H9 (cell line): Measurements from ENCODE around the gene TMEM92. TPM values are rescaled to one million over a fixed set of nuclear protein-coding genes. Genes with fewer than 3 reads are reported as not detected.

Experiments
- DNase-seq: peaks from one replicate; pipeline ENCODE4 v3.0.0-alpha.2; 2017
- H2AFZ ChIP-seq: one replicate; pipeline ENCODE4 v1.6.1; 2013; ENCODE audit warnings: mild to moderate bottlenecking, low read length, control low read depth, moderate library complexity
- H2AK5ac ChIP-seq: 2 replicates; pipeline ENCODE4 v1.6.1; 2013; ENCODE audit warnings: low read length, control low read depth, mixed read lengths; ENCODE audit not compliant: insufficient read length
- H2BK120ac ChIP-seq: one replicate; pipeline ENCODE4 v1.6.1; 2013; ENCODE audit warnings: low read depth, mild to moderate bottlenecking, low read length, control low read depth, inconsistent platforms; ENCODE audit not compliant: poor library complexity, severe bottlenecking
- H2BK12ac ChIP-seq: 2 replicates; pipeline ENCODE4 v1.6.1; 2013; ENCODE audit warnings: low read length, control low read depth, mixed read lengths, low read depth; ENCODE audit not compliant: insufficient read length
- H2BK15ac ChIP-seq: 2 replicates; pipeline ENCODE4 v1.6.1; 2013; ENCODE audit warnings: low read depth, low read length, control low read depth
- H2BK20ac ChIP-seq: one replicate; pipeline ENCODE4 v1.6.1; 2013; ENCODE audit warnings: low read depth, mild to moderate bottlenecking, low read length, control low read depth, inconsistent platforms; ENCODE audit not compliant: poor library complexity, severe bottlenecking
- H2BK5ac ChIP-seq: 2 replicates; pipeline ENCODE4 v1.6.1; 2013; ENCODE audit warnings: low read length, control low read depth, mixed read lengths; ENCODE audit not compliant: insufficient read length
- H3K14ac ChIP-seq: 2 replicates; pipeline ENCODE4 v1.6.1; 2013; ENCODE audit warnings: low read length, control low read depth; ENCODE audit not compliant: insufficient read depth
- H3K18ac ChIP-seq: 2 replicates; pipeline ENCODE4 v1.6.1; 2013; ENCODE audit warnings: low read depth, mild to moderate bottlenecking, mixed read lengths, low read length, control low read depth; ENCODE audit not compliant: insufficient read length
- H3K23ac ChIP-seq: 2 replicates; pipeline ENCODE4 v1.6.1; 2013; ENCODE audit warnings: low read length, control low read depth, mixed read lengths, low read depth; ENCODE audit not compliant: insufficient read length
- H3K23me2 ChIP-seq: 2 replicates; pipeline ENCODE4 v1.6.1; 2013; ENCODE audit warnings: low read depth, mild to moderate bottlenecking, mixed read lengths, low read length, control low read depth; ENCODE audit not compliant: insufficient read length, poor library complexity, severe bottlenecking
- H3K27ac ChIP-seq: 2 replicates; pipeline ENCODE4 v1.5.1; 2013; ENCODE audit warnings: low read length, control low read depth, mixed read lengths, low read depth; ENCODE audit not compliant: insufficient read length
- H3K27me3 ChIP-seq: 2 replicates; pipeline ENCODE4 v1.6.1; 2013; ENCODE audit warnings: low read length, control low read depth, inconsistent platforms; ENCODE audit not compliant: insufficient read depth
- H3K4ac ChIP-seq: 2 replicates; pipeline ENCODE4 v1.6.1; 2013; ENCODE audit warnings: low read depth, mild to moderate bottlenecking, control low read depth, inconsistent platforms, low read length, moderate library complexity
- H3K4me1 ChIP-seq: 2 replicates; pipeline ENCODE4 v1.6.1; 2013; ENCODE audit warnings: low read length, control low read depth, inconsistent platforms; ENCODE audit not compliant: insufficient read depth
- H3K4me2 ChIP-seq: 2 replicates; pipeline ENCODE4 v1.6.1; 2013; ENCODE audit warnings: low read length, control low read depth, mixed read lengths; ENCODE audit not compliant: insufficient read length, insufficient read depth
- H3K56ac ChIP-seq: 2 replicates; pipeline ENCODE4 v1.6.1; 2013; ENCODE audit warnings: low read depth, mild to moderate bottlenecking, mixed read lengths, low read length, control low read depth; ENCODE audit not compliant: insufficient read length
- H3K79me1 ChIP-seq: 2 replicates; pipeline ENCODE4 v1.6.1; 2013; ENCODE audit warnings: low read depth, mild to moderate bottlenecking, moderate library complexity, low read length, control low read depth, inconsistent platforms; ENCODE audit not compliant: insufficient read depth, poor library complexity, severe bottlenecking
- H3K79me2 ChIP-seq: 2 replicates; pipeline ENCODE4 v1.6.1; 2013; ENCODE audit warnings: low read length, control low read depth, inconsistent platforms; ENCODE audit not compliant: insufficient read depth
- H3K9ac ChIP-seq: 2 replicates; pipeline ENCODE4 v1.6.1; 2013; ENCODE audit warnings: low read length, control low read depth, mixed read lengths; ENCODE audit not compliant: insufficient read length; ENCODE audit errors: extremely low read depth
- H3K9me3 ChIP-seq: one replicate; pipeline ENCODE4 v1.6.1; 2013; ENCODE audit warnings: low read depth, low read length, inconsistent platforms; ENCODE audit not compliant: control insufficient read depth
- H3T11ph ChIP-seq: one replicate; pipeline ENCODE4 v1.6.1; 2013; ENCODE audit warnings: mild to moderate bottlenecking, low read length, control low read depth, inconsistent platforms
- H4K20me1 ChIP-seq: one replicate; pipeline ENCODE4 v1.6.1; 2013; ENCODE audit not compliant: control insufficient read depth, insufficient read length, insufficient read depth
- H4K5ac ChIP-seq: 2 replicates; pipeline ENCODE4 v1.6.1; 2013; ENCODE audit warnings: low read depth, mild to moderate bottlenecking, mixed read lengths, low read length, control low read depth; ENCODE audit not compliant: insufficient read length
- H4K8ac ChIP-seq: replicated peaks from 2 replicates; pipeline ENCODE4 v1.6.1; 2013; ENCODE audit warnings: low read length, control low read depth, mixed read lengths, low read depth; ENCODE audit not compliant: insufficient read length
- H4K91ac ChIP-seq: 2 replicates; pipeline ENCODE4 v1.6.1; 2013; ENCODE audit warnings: low read depth, mild to moderate bottlenecking, moderate library complexity, mixed read lengths, low read length, control low read depth; ENCODE audit not compliant: insufficient read length
- H3K27ac Mint-ChIP-seq, 3 experiments: 2 replicates in 2 of 3; 3 replicates in 1 of 3; pipeline ENCODE4 v1.8.0; 2020 to 2021; ENCODE audit warnings: mixed read lengths in 3 of 3, mild to moderate bottlenecking in 1 of 3, moderate library complexity in 1 of 3
- H3K27me3 Mint-ChIP-seq: 2 replicates; pipeline ENCODE4 v1.8.0; 2021; ENCODE audit warnings: low read depth, mild to moderate bottlenecking, moderate library complexity, mixed read lengths
- H3K36me3 Mint-ChIP-seq, 3 experiments: 2 replicates in 2 of 3; 3 replicates in 1 of 3; pipeline ENCODE4 v1.8.0; 2020 to 2021; ENCODE audit warnings: low read depth in 3 of 3, mixed read lengths in 3 of 3; ENCODE audit not compliant: insufficient read depth in 1 of 3
- H3K4me1 Mint-ChIP-seq, 2 experiments: 2 replicates each; pipeline ENCODE4 v1.8.0; 2020; ENCODE audit warnings: mixed read lengths in 2 of 2
- H3K4me3 Mint-ChIP-seq, 2 experiments: 2 replicates in 1 of 2; 3 replicates in 1 of 2; pipeline ENCODE4 v1.8.0; 2020 to 2021; ENCODE audit warnings: mild to moderate bottlenecking in 2 of 2, mixed read lengths in 2 of 2, moderate library complexity in 1 of 2
- H3K9me3 Mint-ChIP-seq, 2 experiments: 2 replicates in 1 of 2; 3 replicates in 1 of 2; pipeline ENCODE4 v1.8.0; 2020; ENCODE audit warnings: mild to moderate bottlenecking in 2 of 2, mixed read lengths in 2 of 2, moderate library complexity in 1 of 2
- total RNA-seq: library from RNA; stranded (reverse); gene quantifications from 2 replicates; pipeline ENCODE4 v1.2.1, GENCODE V29; 2021
- TF ChIP-seq, protein P1 (sequence below): fragments of 200-600 bp; sonication (generic); conservative IDR thresholded peaks from 3 replicates; pipeline ENCODE4 v1.8.0; 2021; ENCODE audit warnings: antibody characterized with exemption, mild to moderate bottlenecking

The TMEM92 gene
- total RNA-seq, 1 experiment from 2014 or later, result 10.9 TPM

DNA sequence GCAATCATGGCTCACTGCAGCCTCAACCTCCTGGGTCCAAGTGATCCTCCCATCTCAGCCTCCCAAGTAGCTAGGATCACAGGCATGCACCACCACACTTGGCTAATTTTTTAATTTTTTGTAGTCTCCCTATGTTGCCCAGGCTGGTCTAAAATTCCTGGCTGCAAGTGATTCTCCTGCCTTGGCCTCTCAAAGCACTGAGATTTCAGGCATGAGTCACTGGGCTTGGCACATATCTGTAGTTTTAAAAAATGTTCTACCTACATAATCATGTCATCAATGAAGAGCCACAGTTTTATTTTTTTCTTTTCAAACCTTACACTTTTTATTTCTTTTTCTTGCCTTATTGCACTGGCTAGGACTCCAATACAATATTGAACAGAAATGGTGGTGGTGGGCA lies 39.7 kb upstream of the TMEM92 start:
- no peak overlapping the region for H4K91ac ChIP-seq
- no peaks in the 10 kb centered on the region for H3K4me1 Mint-ChIP-seq
- no peak overlapping the region for H2BK120ac ChIP-seq

More for the DNA sequence above, 39.7 kb upstream of the TMEM92 start:
- H3K14ac ChIP-seq, result no peak overlapping the region
- no peak overlapping the region for H4K5ac ChIP-seq
- peaks cover 41% of the 10 kb centered on the region for H3K27me3 Mint-ChIP-seq
- H3K27ac ChIP-seq, result no peak overlapping the region
- DNase-seq, result no peak
- peaks cover 11 to 16% of the 10 kb centered on the region in 2 experiments for H3K9me3 Mint-ChIP-seq
- H3K23me2 ChIP-seq, result no peaks in the 10 kb centered on the region
- no peak overlapping the region for H3K18ac ChIP-seq
- H3T11ph ChIP-seq, result no peak overlapping the region
- H2BK5ac ChIP-seq, result no peak overlapping the region
- no peak overlapping the region for H3K4ac ChIP-seq
- H2BK15ac ChIP-seq, result no peak overlapping the region
- no peaks in the 10 kb centered on the region for H3K27me3 ChIP-seq
- no peak overlapping the region for H2BK20ac ChIP-seq
- H2AK5ac ChIP-seq, result no peak overlapping the region
- no peaks in the 10 kb centered on the region for H3K4me1 ChIP-seq
- no peak overlapping the region for H3K4me3 Mint-ChIP-seq
- H3K23ac ChIP-seq, result no peak overlapping the region
- H3K56ac ChIP-seq, result no peak overlapping the region
- H2AFZ ChIP-seq, result no peak overlapping the region
- no peaks in the 10 kb centered on the region for H3K36me3 Mint-ChIP-seq
- H4K20me1 ChIP-seq, result no peaks in the 10 kb centered on the region
- H3K27ac Mint-ChIP-seq, result no peak overlapping the region
- H3K9me3 ChIP-seq, result no peaks in the 10 kb centered on the region
- no peak overlapping the region for H2BK12ac ChIP-seq
- H3K9ac ChIP-seq, result no peak overlapping the region
- TF ChIP-seq, protein P1, sequence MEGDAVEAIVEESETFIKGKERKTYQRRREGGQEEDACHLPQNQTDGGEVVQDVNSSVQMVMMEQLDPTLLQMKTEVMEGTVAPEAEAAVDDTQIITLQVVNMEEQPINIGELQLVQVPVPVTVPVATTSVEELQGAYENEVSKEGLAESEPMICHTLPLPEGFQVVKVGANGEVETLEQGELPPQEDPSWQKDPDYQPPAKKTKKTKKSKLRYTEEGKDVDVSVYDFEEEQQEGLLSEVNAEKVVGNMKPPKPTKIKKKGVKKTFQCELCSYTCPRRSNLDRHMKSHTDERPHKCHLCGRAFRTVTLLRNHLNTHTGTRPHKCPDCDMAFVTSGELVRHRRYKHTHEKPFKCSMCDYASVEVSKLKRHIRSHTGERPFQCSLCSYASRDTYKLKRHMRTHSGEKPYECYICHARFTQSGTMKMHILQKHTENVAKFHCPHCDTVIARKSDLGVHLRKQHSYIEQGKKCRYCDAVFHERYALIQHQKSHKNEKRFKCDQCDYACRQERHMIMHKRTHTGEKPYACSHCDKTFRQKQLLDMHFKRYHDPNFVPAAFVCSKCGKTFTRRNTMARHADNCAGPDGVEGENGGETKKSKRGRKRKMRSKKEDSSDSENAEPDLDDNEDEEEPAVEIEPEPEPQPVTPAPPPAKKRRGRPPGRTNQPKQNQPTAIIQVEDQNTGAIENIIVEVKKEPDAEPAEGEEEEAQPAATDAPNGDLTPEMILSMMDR, result no peak
- H3K79me2 ChIP-seq, result no peaks in the 10 kb centered on the region
- no peak overlapping the region for H4K8ac ChIP-seq
- no peak overlapping the region for H3K4me2 ChIP-seq
- no peaks in the 10 kb centered on the region for H3K79me1 ChIP-seq
